PC-3 (cell line): ENCODE data around the gene SPOP. TPM values are rescaled to one million over a fixed set of nuclear protein-coding genes. Genes with fewer than 3 reads are reported as not detected.
"Not testable (repeated sequence)": the region's sequence is repeated elsewhere in the genome, so short reads cannot be mapped to it uniquely, and the experiment has no call there.

ENCODE experiments used
- ATAC-seq: fragments of 200-7000 bp; cut with Tn5 transposase; 2 replicates; pipeline ENCODE4 v1.9.1; 2020; ENCODE audit warnings: mild to moderate bottlenecking, moderate library complexity
- BruUV-seq: library from RNA; stranded (reverse); fragments of 400-500 nt; replicated peaks from 2 replicates; lab custom pipeline; 2021; lab: Mats Ljungman, UMichigan
- CTCF ChIA-PET: fragments of 300-600 bp; sonication (Branson Sonifier 250); formaldehyde crosslinking; loops from one replicate; lab custom pipeline; 2022; ENCODE audit warnings: antibody characterized with exemption; lab: Charles Lee
- POLR2A ChIA-PET: fragments of 300-600 bp; sonication (Branson Sonifier 250); formaldehyde crosslinking; loops from one replicate; lab custom pipeline; 2022; ENCODE audit warnings: antibody characterized with exemption; ENCODE audit not compliant: unreplicated experiment; lab: Charles Lee
- DNase-seq: peaks from one replicate; pipeline ENCODE4 v3.0.0-alpha.2; 2015
- H2AFZ ChIP-seq: fragments of 300-600 bp; sonication (generic); 2 replicates; pipeline ENCODE4 v1.6.0; 2016; ENCODE audit warnings: antibody characterized with exemption, low read length
- H3F3A ChIP-seq: fragments of 300-600 bp; sonication (generic); one replicate; pipeline ENCODE4 v1.6.0; 2017; ENCODE audit warnings: antibody characterized with exemption, low read length, control low read depth, mild to moderate bottlenecking; ENCODE audit not compliant: unreplicated experiment
- H3K27ac ChIP-seq: fragments of 300-600 bp; sonication (generic); 2 replicates; pipeline ENCODE4 v1.5.1; 2016; ENCODE audit warnings: mild to moderate bottlenecking, low read length
- H3K27me3 ChIP-seq: fragments of 300-600 bp; sonication (generic); 2 replicates; pipeline ENCODE4 v1.6.1; 2016; ENCODE audit warnings: low read length, mixed read lengths
- H3K36me3 ChIP-seq: fragments of 300-600 bp; sonication (generic); 2 replicates; pipeline ENCODE4 v1.6.1; 2016; ENCODE audit warnings: low read depth, mixed run types, low read length, mixed read lengths
- H3K4me1 ChIP-seq: fragments of 300-600 bp; sonication (generic); 2 replicates; pipeline ENCODE4 v1.5.1; 2016; ENCODE audit warnings: low read length; ENCODE audit not compliant: insufficient read depth
- H3K4me2 ChIP-seq: fragments of 300-600 bp; sonication (generic); 2 replicates; pipeline ENCODE4 v1.6.0; 2016; ENCODE audit warnings: low read length
- H3K4me3 ChIP-seq: fragments of 300-600 bp; sonication (generic); 2 replicates; pipeline ENCODE4 v1.5.1; 2016; ENCODE audit warnings: mild to moderate bottlenecking, low read length, mixed read lengths
- H3K79me2 ChIP-seq: fragments of 300-600 bp; sonication (generic); 2 replicates; pipeline ENCODE4 v1.6.1; 2017; ENCODE audit warnings: low read length, mixed read lengths
- H3K9ac ChIP-seq: fragments of 300-600 bp; sonication (generic); 2 replicates; pipeline ENCODE4 v1.6.0; 2016; ENCODE audit warnings: mild to moderate bottlenecking, low read length
- H3K9me2 ChIP-seq: fragments of 300-600 bp; sonication (generic); replicated peaks from 2 replicates; pipeline ENCODE4 v1.6.1; 2016; ENCODE audit warnings: mixed run types, low read length, mixed read lengths
- H3K9me3 ChIP-seq: fragments of 300-600 bp; sonication (generic); 2 replicates; pipeline ENCODE4 v1.6.1; 2016; ENCODE audit warnings: low read length, mixed read lengths
- H4K20me1 ChIP-seq: fragments of 300-600 bp; sonication (generic); 2 replicates; pipeline ENCODE4 v1.6.1; 2016; ENCODE audit warnings: low read length, mixed read lengths
- CTCF ChIP-seq: fragments of 300-600 bp; sonication (generic); conservative IDR thresholded peaks from 2 replicates; pipeline ENCODE4 v1.5.1; 2017; ENCODE audit warnings: antibody characterized with exemption, low read depth, mild to moderate bottlenecking, low read length
- EZH2 ChIP-seq: fragments of 300-600 bp; sonication (generic); IDR thresholded peaks from one replicate; pipeline ENCODE4 v1.6.1; 2017; ENCODE audit warnings: antibody characterized with exemption, mild to moderate bottlenecking, low read length; ENCODE audit not compliant: unreplicated experiment
- EZH2phosphoT487 ChIP-seq: fragments of 300-600 bp; sonication (generic); IDR thresholded peaks from 2 replicates; pipeline ENCODE4 v1.6.1; 2018; ENCODE audit warnings: mild to moderate bottlenecking, antibody characterized with exemption, low read length, borderline replicate concordance
- intact Hi-C: fragments of 100-400 bp; cut with micrococcal nuclease; formaldehyde crosslinking; loops from 2 replicates; pipeline ENCODE4 v1.9.0; 2023
- total RNA-seq: library from RNA; depleted of rRNA; stranded (reverse); fragments of >200 nt; gene quantifications from 2 replicates; pipeline ENCODE4 v1.2.3, GENCODE V29; 2014

Gene SPOP
- total RNA-seq, 1 experiment from 2014 or later, result 54.7 TPM

GRCh38 chr17:49570540-49571242 lies 107.2 kb downstream of the SPOP start:
- intact Hi-C loops, result loop anchor here (5.0 kb wide), 1 partner anchor 67 kb away; no protein-coding TSS in a partner anchor
- Histone ChIP-seq H3K27ac (no peak overlapping the region), H3K9me2 (no peaks in the 10 kb centered on the region), H2AFZ (no peak overlapping the region), H3K36me3 (no peaks in the 10 kb centered on the region), H3K9ac (no peak overlapping the region), H3K27me3 (peaks cover under 1% of the 10 kb centered on the region; the same call in 1 of the 2 replicates), H3F3A (no peaks in the 10 kb centered on the region), H3K4me3 (no peak overlapping the region), H3K79me2 (no peaks in the 10 kb centered on the region), H3K4me2 (0 out of 2 replicates have a peak overlapping the region, but pooled peaks have one; percentile 8), H3K9me3 (no peaks in the 10 kb centered on the region), H3K4me1 (peaks cover 10% of the 10 kb centered on the region), H4K20me1 (no peaks in the 10 kb centered on the region)
- TF ChIP-seq CTCF (no peak), EZH2 (no peak), EZH2phosphoT487 (no peak)
- no peak for DNase-seq
- no TSS peak for BruUV-seq
- ATAC-seq, result no peak
- CTCF ChIA-PET, result interaction anchor here (0.5 to 1.0 kb wide), 11 partner anchors 9 to 133 kb away, joined by 3 to 12 read pairs (median 3); no protein-coding TSS in a partner anchor
- POLR2A ChIA-PET, result no interaction called here

DNA sequence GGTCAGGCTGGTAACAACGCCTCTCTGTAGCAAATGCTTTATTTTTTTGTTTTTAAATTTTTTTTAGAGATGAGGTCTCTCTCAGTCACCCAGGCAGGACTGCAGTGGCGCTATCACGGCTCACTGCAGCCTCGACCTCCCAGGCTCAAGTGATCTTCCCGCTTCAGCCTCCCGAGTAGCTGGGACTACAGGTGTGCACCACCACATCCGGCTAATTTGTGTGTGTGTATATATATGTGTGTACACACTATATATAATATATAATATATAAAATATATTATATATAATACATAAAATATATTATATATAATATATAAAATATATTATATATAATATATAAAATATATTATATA lies 109.2 kb downstream of the SPOP start:
- intact Hi-C loops, result loop anchor here (1.0 to 5.0 kb wide), 4 partner anchors 127 to 429 kb away; partner anchors contain the start of gene DLX3
- BruUV-seq, H3K9ac ChIP-seq, H3K27me3 ChIP-seq, H4K20me1 ChIP-seq, CTCF ChIA-PET, H3K27ac ChIP-seq, H3K79me2 ChIP-seq, ATAC-seq, H3F3A ChIP-seq, DNase-seq, POLR2A ChIA-PET, H3K36me3 ChIP-seq, H3K9me3 ChIP-seq, H3K9me2 ChIP-seq: not testable (repeated sequence)
- H3K4me1 ChIP-seq, result peaks cover 20% of the 10 kb centered on the region
- peak overlapping the region; percentile 98 for H2AFZ ChIP-seq
- peak overlapping the region; percentile 91; the same call in 1 of the 2 replicates for H3K4me2 ChIP-seq
- H3K4me3 ChIP-seq, result peak overlapping the region; percentile 72

DNA sequence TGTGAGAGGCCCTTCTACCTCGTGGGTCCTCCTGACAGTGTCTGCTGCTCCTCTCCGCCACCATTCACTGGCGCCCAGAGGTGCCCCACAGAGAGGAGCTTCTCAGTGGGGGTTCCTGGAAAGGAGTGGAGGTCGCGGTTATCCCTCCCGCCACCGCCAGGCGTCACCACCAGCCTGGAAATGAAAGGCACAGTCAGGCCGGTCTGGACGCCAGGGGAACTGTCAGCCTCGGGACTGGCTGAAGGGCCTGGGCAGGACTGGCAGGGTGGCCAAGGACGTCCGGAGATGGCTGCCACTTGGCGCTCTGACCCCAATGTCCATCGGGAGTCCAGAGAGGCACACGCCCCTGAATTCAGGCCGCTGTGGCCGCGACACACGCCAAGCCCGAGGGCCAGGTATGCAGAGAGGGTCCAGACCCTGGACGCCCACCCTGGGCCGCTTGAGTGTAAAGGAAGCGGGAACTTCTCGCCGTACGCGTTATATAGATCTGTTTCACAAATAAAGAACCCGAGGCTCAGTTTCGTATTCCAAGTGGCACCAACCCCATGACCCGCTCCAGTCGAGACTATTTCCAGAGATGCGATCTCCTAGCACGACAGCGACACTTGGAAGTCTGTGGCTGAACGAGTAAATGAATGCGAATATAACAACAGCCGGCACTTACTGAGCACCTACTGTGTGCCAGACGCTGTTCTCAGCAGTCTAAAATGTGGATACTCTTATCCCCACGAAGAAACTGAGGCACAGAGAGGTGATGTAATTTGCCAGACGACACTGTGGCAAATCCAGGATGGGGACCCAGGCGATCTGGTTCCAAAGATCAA lies 109.8 kb downstream of the SPOP start:
- H3K27ac ChIP-seq, result no peak overlapping the region
- no peaks in the 10 kb centered on the region for H3K79me2 ChIP-seq
- peak; percentile 93 for DNase-seq
- ATAC-seq, result peak; percentile 69
- no peak for TF ChIP-seq EZH2
- no peak for TF ChIP-seq EZH2phosphoT487
- peak; percentile 96 for TF ChIP-seq CTCF
- H3K4me2 ChIP-seq, result peak overlapping the region; percentile 91
- H3K9ac ChIP-seq, result no peak overlapping the region
- TSS peak; percentile 60 for BruUV-seq
- peaks cover 20% of the 10 kb centered on the region for H3K4me1 ChIP-seq
- POLR2A ChIA-PET, result no interaction called here
- CTCF ChIA-PET, result interaction anchor here (0.7 to 1.2 kb wide), 5 partner anchors 10 to 154 kb away, joined by 3 to 13 read pairs (median 4); partner anchors contain the start of gene PHB1
- no peaks in the 10 kb centered on the region for H3K9me3 ChIP-seq
- H4K20me1 ChIP-seq, result no peaks in the 10 kb centered on the region
- no peaks in the 10 kb centered on the region for H3F3A ChIP-seq
- H3K4me3 ChIP-seq, result peak overlapping the region; percentile 72
- H2AFZ ChIP-seq, result peak overlapping the region; percentile 98
- H3K36me3 ChIP-seq, result no peaks in the 10 kb centered on the region
- H3K9me2 ChIP-seq, result no peaks in the 10 kb centered on the region
- no peaks in the 10 kb centered on the region for H3K27me3 ChIP-seq
- intact Hi-C loops, result loop anchor here (1.0 to 5.0 kb wide), 4 partner anchors 127 to 429 kb away; partner anchors contain the start of gene DLX3
